ENCODE results near the gene SNX10. TPM values are rescaled to one million over a fixed set of nuclear protein-coding genes. Genes with fewer than 3 reads are reported as not detected.

The SNX10 gene
- total and polyA plus RNA-seq, 12 donors, result 6.5 to 50.3 (median 27.8) TPM

DNA sequence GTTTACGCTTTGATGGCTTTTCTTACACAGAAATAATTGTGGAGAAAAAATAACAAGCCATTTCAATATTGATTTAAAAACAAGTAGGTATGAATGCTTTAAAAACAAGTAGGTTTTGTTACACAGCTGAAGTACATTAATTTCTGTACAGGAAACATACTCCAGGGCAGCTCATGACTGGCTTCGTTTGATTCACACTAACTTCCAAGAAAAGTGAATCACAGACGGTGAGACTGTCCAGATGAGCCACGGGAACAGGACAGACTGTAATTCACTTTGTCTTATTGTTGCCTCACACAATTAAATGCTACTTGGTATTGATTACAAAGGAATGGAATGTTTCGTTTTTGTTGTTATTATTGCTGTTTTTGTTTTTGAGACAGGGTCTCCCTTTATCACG, 26.6 kb upstream of the SNX10 start:
- 67 to 76% (median 69%) methylated on average over 6 of the region's 6 CpGs for WGBS, 4 donors
- intact Hi-C loops (cut with DNase I), result no loop called here

DNA sequence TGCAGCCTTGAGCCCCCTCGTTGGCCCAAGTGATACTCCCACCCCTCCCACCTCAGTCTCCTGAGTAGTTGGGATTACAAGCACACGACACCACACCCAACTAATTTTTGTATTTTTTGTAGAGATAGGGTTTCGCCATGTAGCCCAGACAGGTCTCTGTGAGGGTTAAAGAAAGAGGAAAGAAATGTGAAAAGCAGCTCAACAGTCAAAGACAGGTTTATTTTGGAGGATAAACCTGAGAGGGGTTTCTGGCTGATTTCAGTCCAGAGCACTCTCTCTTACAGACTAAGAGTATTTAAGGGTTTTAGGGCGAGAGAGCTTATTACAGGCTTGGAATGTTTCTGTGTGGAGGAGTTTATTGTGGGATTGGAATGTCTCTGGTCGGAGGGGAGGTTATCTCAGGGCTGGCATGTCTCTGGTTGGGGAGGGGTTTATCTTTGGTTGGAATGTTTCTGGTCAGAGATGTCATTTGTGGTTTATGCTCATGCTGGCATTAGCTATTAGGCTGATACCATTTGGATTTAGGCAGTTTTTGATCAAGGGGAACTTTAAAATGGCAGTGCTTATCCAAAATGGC, 26.1 kb upstream of the SNX10 start:
- intact Hi-C loops (cut with DNase I), result no loop called here
- no peaks in the 10 kb centered on the region for H3K9me3 ChIP-seq (replicated peaks in 1 of 3)
- TF ChIP-seq CTCF (IDR thresholded peaks at IDR 0.05) (no peak), POLR2A (IDR thresholded peaks at IDR 0.05) (no peak)
- no peak overlapping the region for H3K4me3 ChIP-seq
- H3K27ac ChIP-seq, result no peak overlapping the region
- WGBS, 4 donors, result 78 to 84% (median 82%) methylated on average over 5 of the region's 5 CpGs
- no peaks in the 10 kb centered on the region for H3K36me3 ChIP-seq (replicated peaks in 1 of 2)
- no peak for DNase-seq
- no peaks in the 10 kb centered on the region for H3K27me3 ChIP-seq
- no peaks in the 10 kb centered on the region for H3K4me1 ChIP-seq (replicated peaks in 1 of 2)

More for the DNA sequence above, 26.6 kb upstream of the SNX10 start:
- H3K27me3 ChIP-seq, result no peaks in the 10 kb centered on the region
- H3K9me3 ChIP-seq (replicated peaks in 1 of 3), result no peaks in the 10 kb centered on the region
- peak in 1 of 7 donors; percentile 19 for DNase-seq
- no peaks in the 10 kb centered on the region for H3K4me1 ChIP-seq (replicated peaks in 1 of 2)
- TF ChIP-seq CTCF (IDR thresholded peaks at IDR 0.05) (no peak), POLR2A (IDR thresholded peaks at IDR 0.05) (no peak)
- no peak overlapping the region for H3K27ac ChIP-seq
- no peak overlapping the region for H3K4me3 ChIP-seq
- no peaks in the 10 kb centered on the region for H3K36me3 ChIP-seq (replicated peaks in 1 of 2)

GRCh38 chr7:26267601-26268166, 24.0 kb upstream of the SNX10 start:
- Histone ChIP-seq H3K4me1 (replicated peaks in 1 of 2) (no peaks in the 10 kb centered on the region), H3K27ac (no peak overlapping the region), H3K27me3 (no peaks in the 10 kb centered on the region), H3K4me3 (no peak overlapping the region), H3K9me3 (replicated peaks in 1 of 3) (no peaks in the 10 kb centered on the region), H3K36me3 (replicated peaks in 1 of 2) (no peaks in the 10 kb centered on the region)
- no peak for DNase-seq
- intact Hi-C loops (cut with DNase I), result no loop called here
- TF ChIP-seq POLR2A (IDR thresholded peaks at IDR 0.05) (no peak), CTCF (IDR thresholded peaks at IDR 0.05) (no peak)
- WGBS, 4 donors, result 93 to 96% (median 94%) methylated on average over 6 to 9 of the region's 9 CpGs

GRCh38 chr7:26275213-26275612, 16.4 kb upstream of the SNX10 start:
- Histone ChIP-seq H3K4me1 (replicated peaks in 1 of 2) (no peaks in the 10 kb centered on the region), H3K9me3 (replicated peaks in 1 of 3) (no peaks in the 10 kb centered on the region), H3K27ac (no peak overlapping the region), H3K4me3 (no peak overlapping the region), H3K36me3 (replicated peaks in 1 of 2) (no peaks in the 10 kb centered on the region), H3K27me3 (no peaks in the 10 kb centered on the region)
- DNase-seq, result no peak
- TF ChIP-seq CTCF (IDR thresholded peaks at IDR 0.05), result no peak
- TF ChIP-seq POLR2A (IDR thresholded peaks at IDR 0.05), result no peak
- WGBS, 4 donors, result 80 to 96% (median 85%) methylated on average over 3 of the region's 3 CpGs
- intact Hi-C loops (cut with DNase I), result no loop called here

Data from adrenal gland (tissue), 12 donors.